Measurements from ENCODE around the gene MAPT. TPM values are rescaled to one million over a fixed set of nuclear protein-coding genes. Genes with fewer than 3 reads are reported as not detected.

The MAPT gene
- total RNA-seq, 6 experiments from 2014 or later, result 0.11 to 0.43 (median 0.26) TPM

- no peaks in the 10 kb centered on the region for H3K9me3 Mint-ChIP-seq
- H3K27me3 Mint-ChIP-seq (ENCODE audit: insufficient read depth), result peaks cover 7% of the 10 kb centered on the region
- no peak for DNase-seq
- no peak overlapping the region for H3K4me3 Mint-ChIP-seq
- no peak overlapping the region for H3K27ac Mint-ChIP-seq
- H3K4me1 Mint-ChIP-seq (ENCODE audit: low read depth), result peaks cover 4% of the 10 kb centered on the region; the same call in 1 of the 2 replicates
- no peaks in the 10 kb centered on the region for H3K36me3 Mint-ChIP-seq (ENCODE audit: low read depth)
- no peak for TF ChIP-seq CTCF (IDR thresholded peaks at IDR 0.05)
Measured at GRCh38 chr17:45997166-45997565, 102.8 kb downstream of the MAPT start.

DNA sequence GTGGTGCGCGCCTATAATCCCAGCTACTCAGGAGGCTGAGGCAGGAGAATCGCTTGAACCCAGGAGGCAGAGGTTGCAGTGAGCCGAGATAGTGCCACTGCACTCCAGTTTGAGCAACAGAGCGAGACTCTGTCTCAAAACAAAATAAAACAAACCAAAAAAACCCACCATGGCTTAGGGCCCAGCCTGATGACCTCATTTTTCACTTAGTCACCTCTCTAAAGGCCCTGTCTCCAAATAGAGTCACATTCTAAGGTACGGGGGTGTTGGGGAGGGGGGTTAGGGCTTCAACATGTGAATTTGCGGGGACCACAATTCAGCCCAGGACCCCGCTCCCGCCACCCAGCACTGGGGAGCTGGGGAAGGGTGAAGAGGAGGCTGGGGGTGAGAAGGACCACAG is 103.3 kb downstream of the MAPT start:
- TF ChIP-seq CTCF (IDR thresholded peaks at IDR 0.05), result no peak
- H3K27me3 Mint-ChIP-seq (ENCODE audit: insufficient read depth), result peaks cover 7% of the 10 kb centered on the region
- no peaks in the 10 kb centered on the region for H3K36me3 Mint-ChIP-seq (ENCODE audit: low read depth)
- no peaks in the 10 kb centered on the region for H3K9me3 Mint-ChIP-seq
- no peak overlapping the region for H3K27ac Mint-ChIP-seq
- no peak for DNase-seq
- peaks cover 4% of the 10 kb centered on the region; the same call in 1 of the 2 replicates for H3K4me1 Mint-ChIP-seq (ENCODE audit: low read depth)
- H3K4me3 Mint-ChIP-seq, result no peak overlapping the region

- TF ChIP-seq CTCF (IDR thresholded peaks at IDR 0.05), result no peak
- no peak within 1 kb of the TSS for H3K27ac Mint-ChIP-seq
- no peak for DNase-seq
- H3K27me3 Mint-ChIP-seq (ENCODE audit: insufficient read depth), result peaks cover 5% of the 10 kb centered on the region
- H3K4me1 Mint-ChIP-seq (ENCODE audit: low read depth), result peaks cover 9% of the 10 kb centered on the region
- no peaks in the 10 kb centered on the region for H3K36me3 Mint-ChIP-seq (ENCODE audit: low read depth)
- H3K9me3 Mint-ChIP-seq, result no peaks in the 10 kb centered on the region
- no peak within 1 kb of the TSS for H3K4me3 Mint-ChIP-seq
Measured at GRCh38 chr17:45998987-45999899, 104.9 kb downstream of the MAPT start, which contains the start of gene STH. STH (plus strand) TSS chr17:45999250; CDS start chr17:45999280, 30 bp downstream.

DNA sequence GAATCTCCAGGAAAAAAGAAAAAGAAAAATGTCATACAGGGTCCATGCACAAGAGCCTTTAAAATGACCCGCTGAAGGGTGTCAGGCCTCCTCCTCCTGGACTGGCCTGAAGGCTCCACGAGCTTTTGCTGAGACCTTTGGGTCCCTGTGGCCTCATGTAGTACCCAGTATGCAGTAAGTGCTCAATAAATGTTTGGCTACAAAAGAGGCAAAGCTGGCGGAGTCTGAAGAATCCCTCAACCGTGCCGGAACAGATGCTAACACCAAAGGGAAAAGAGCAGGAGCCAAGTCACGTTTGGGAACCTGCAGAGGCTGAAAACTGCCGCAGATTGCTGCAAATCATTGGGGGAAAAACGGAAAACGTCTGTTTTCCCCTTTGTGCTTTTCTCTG is 105.5 kb downstream of the MAPT start:
- Mint-ChIP-seq H3K4me1 (ENCODE audit: low read depth) (peaks cover 9% of the 10 kb centered on the region), H3K4me3 (no peak overlapping the region), H3K27me3 (ENCODE audit: insufficient read depth) (peaks cover 5% of the 10 kb centered on the region), H3K27ac (no peak overlapping the region), H3K36me3 (ENCODE audit: low read depth) (no peaks in the 10 kb centered on the region), H3K9me3 (no peaks in the 10 kb centered on the region)
- DNase-seq, result no peak
- no peak for TF ChIP-seq CTCF (IDR thresholded peaks at IDR 0.05)

GRCh38 chr17:46000292-46000691 is 105.9 kb downstream of the MAPT start:
- Mint-ChIP-seq H3K27ac (no peak overlapping the region), H3K4me3 (no peak overlapping the region), H3K9me3 (no peaks in the 10 kb centered on the region), H3K4me1 (ENCODE audit: low read depth) (peaks cover 9% of the 10 kb centered on the region), H3K36me3 (ENCODE audit: low read depth) (no peaks in the 10 kb centered on the region), H3K27me3 (ENCODE audit: insufficient read depth) (peaks cover 5% of the 10 kb centered on the region)
- TF ChIP-seq CTCF (IDR thresholded peaks at IDR 0.05), result no peak
- no peak for DNase-seq
